Measurements from ENCODE around the gene IKBKG. TPM values are rescaled to one million over a fixed set of nuclear protein-coding genes. Genes with fewer than 3 reads are reported as not detected.

IKBKG gene
- total and polyA plus RNA-seq, 2 of the 4 experiments (the other 2 are of a cell fraction), result 16.5 to 38.2 TPM

DNA sequence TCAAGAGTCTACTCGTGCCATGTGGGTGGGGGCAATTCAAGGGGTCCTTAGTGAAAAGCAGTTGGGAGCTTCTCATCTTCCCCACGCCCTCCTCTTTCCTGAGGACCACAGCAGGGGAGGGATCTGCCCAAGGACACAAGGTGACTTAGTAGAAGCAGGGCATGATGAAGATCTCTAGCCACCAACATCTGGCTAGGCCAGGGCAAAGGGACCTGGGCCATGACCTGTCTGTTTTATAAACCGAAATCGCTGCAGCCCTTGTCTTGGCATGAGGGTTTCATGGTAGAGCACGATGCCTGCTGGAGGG is 5.9 kb upstream of the IKBKG start:
- H3K79me1 ChIP-seq (ENCODE audit: low read depth in 1 of 2, low read length in 2 of 2), result peaks cover 8 to 58% of the 10 kb centered on the region in 2 experiments; a peak in 3 of 4 replicates

More for the DNA sequence above, 5.9 kb upstream of the IKBKG start:
- no peaks in the 10 kb centered on the region for H3K9me3 ChIP-seq (ENCODE audit: control insufficient read depth, insufficient read depth, low read length)
- ATAC-seq (ENCODE audit: low read depth) (no peak), DNase-seq (peak; percentile 13)
- no peak overlapping the region for H3K4me3 ChIP-seq (ENCODE audit: insufficient read depth, low read depth, low read length)
- H3K9me1 ChIP-seq (ENCODE audit: insufficient read depth, low read length), result peaks cover 19% of the 10 kb centered on the region
- dilution Hi-C loops (cut with HindIII; ENCODE audit: low sequenced_read_pairs, unreplicated experiment), result no loop called here
- no TSS peak for BruUV-seq (replicated peaks)
- peak overlapping the region; percentile 100 for H3K4ac ChIP-seq (ENCODE audit: low read depth, low read length)
- peak overlapping the region; percentile 65 to 97 for H4K8ac ChIP-seq (ENCODE audit: low read depth in 2 of 2, low read length in 2 of 2)
- ChIA-PET CTCF (interaction anchor here (1.6 to 1.7 kb wide), 2 partner anchors 15 to 142 kb away, joined by 3 to 5 read pairs; no protein-coding TSS in a partner anchor), POLR2A (ENCODE audit: unreplicated experiment) (no interaction called here)
- H2AFZ ChIP-seq (replicated peaks; ENCODE audit: low read length, poor library complexity), result peak overlapping the region; percentile 76
- peak overlapping the region; percentile 99 for H2BK20ac ChIP-seq (ENCODE audit: low read depth, low read length)
- H3K56ac ChIP-seq (ENCODE audit: extremely low read depth, insufficient read depth, low read length), result peak overlapping the region; percentile 78
- intact Hi-C loops (cut with micrococcal nuclease), result no loop called here
- H3K9ac ChIP-seq (ENCODE audit: low read depth, low read length), result peak overlapping the region; percentile 56
- peak overlapping the region; percentile 67 for H3K4me2 ChIP-seq (ENCODE audit: low read depth, low read length)
- peak overlapping the region; percentile 99 for H2BK5ac ChIP-seq (ENCODE audit: low read depth, low read length, poor library complexity, severe bottlenecking)
- H2BK15ac ChIP-seq (ENCODE audit: low read depth, low read length), result peak overlapping the region; percentile 96; the same call in 2 of the 3 replicates
- H3K14ac ChIP-seq (replicated peaks; ENCODE audit: low read depth, low read length), result peak overlapping the region; percentile 98
- H3K23ac ChIP-seq (ENCODE audit: low read depth, low read length), result peak overlapping the region; percentile 99
- peak overlapping the region; percentile 97 for H2AK9ac ChIP-seq (replicated peaks; ENCODE audit: low read depth, low read length, poor library complexity)
- H3K18ac ChIP-seq (ENCODE audit: low read depth, low read length), result peak overlapping the region; percentile 99
- H3K27ac ChIP-seq (ENCODE audit: insufficient read depth, low read length), result peak overlapping the region; percentile 99
- peak overlapping the region; percentile 100 for H2BK120ac ChIP-seq (ENCODE audit: low read depth, low read length)
- H4K20me1 ChIP-seq (ENCODE audit: insufficient read depth, low read length), result peaks cover 4% of the 10 kb centered on the region; the same call in 1 of the 2 replicates
- peak overlapping the region; percentile 99 for H2AK5ac ChIP-seq (ENCODE audit: low read depth, low read length)
- in situ Hi-C loops (cut with MboI; ENCODE audit: low sequenced_read_pairs), result loop anchor here (25.0 kb wide), 1 partner anchor 1579 kb away; no protein-coding TSS in a partner anchor
- peak overlapping the region; percentile 100 for H4K5ac ChIP-seq (ENCODE audit: low read depth, low read length)
- no peaks in the 10 kb centered on the region for H3K27me3 ChIP-seq (ENCODE audit: control insufficient read depth, insufficient read depth, low read length)
- peaks cover 23% of the 10 kb centered on the region for H3K4me1 ChIP-seq (ENCODE audit: control insufficient read depth, insufficient read depth, low read length)
- TF ChIP-seq NFE2L2 (IDR thresholded peaks at IDR 0.05; ENCODE audit: low read depth, low read length), result no peak
- no peak for TF ChIP-seq CHD1 (IDR thresholded peaks at IDR 0.05; ENCODE audit: low read depth, low read length)
- no peak for TF ChIP-seq CEBPB (IDR thresholded peaks at IDR 0.05; ENCODE audit: low read depth, low read length)
- TF ChIP-seq, protein P1, sequence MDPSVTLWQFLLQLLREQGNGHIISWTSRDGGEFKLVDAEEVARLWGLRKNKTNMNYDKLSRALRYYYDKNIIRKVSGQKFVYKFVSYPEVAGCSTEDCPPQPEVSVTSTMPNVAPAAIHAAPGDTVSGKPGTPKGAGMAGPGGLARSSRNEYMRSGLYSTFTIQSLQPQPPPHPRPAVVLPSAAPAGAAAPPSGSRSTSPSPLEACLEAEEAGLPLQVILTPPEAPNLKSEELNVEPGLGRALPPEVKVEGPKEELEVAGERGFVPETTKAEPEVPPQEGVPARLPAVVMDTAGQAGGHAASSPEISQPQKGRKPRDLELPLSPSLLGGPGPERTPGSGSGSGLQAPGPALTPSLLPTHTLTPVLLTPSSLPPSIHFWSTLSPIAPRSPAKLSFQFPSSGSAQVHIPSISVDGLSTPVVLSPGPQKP (IDR thresholded peaks at IDR 0.05; ENCODE audit: borderline replicate concordance, low read depth, low read length), result no peak
- no peak for TF ChIP-seq MAZ (IDR thresholded peaks at IDR 0.05; ENCODE audit: borderline replicate concordance, low read depth, low read length)
- TF ChIP-seq SMC3 (IDR thresholded peaks at IDR 0.05; ENCODE audit: low read depth, low read length), result no peak
- TF ChIP-seq MXI1 (IDR thresholded peaks at IDR 0.05; ENCODE audit: borderline replicate concordance, low read depth, low read length), result no peak
- no peak for TF ChIP-seq POLR2A (IDR thresholded peaks at IDR 0.05; ENCODE audit: low read depth, low read length)
- no peak for TF ChIP-seq BHLHE40 (IDR thresholded peaks at IDR 0.05; ENCODE audit: low read depth, low read length)
- TF ChIP-seq, protein P2, sequence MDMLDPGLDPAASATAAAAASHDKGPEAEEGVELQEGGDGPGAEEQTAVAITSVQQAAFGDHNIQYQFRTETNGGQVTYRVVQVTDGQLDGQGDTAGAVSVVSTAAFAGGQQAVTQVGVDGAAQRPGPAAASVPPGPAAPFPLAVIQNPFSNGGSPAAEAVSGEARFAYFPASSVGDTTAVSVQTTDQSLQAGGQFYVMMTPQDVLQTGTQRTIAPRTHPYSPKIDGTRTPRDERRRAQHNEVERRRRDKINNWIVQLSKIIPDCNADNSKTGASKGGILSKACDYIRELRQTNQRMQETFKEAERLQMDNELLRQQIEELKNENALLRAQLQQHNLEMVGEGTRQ (IDR thresholded peaks at IDR 0.05; ENCODE audit: low read depth, low read length), result no peak
- no CpG with 5 or more reads among the region's 5 CpGs for WGBS, 2 experiments (ENCODE audit: extremely low coverage in 2 of 2, insufficient read length in 1 of 2)
- peaks cover 40% of the 10 kb centered on the region for H3K36me3 ChIP-seq (ENCODE audit: control insufficient read depth, insufficient read depth, low read length)
- peak overlapping the region; percentile 99 for H4K91ac ChIP-seq (ENCODE audit: insufficient read depth, low read depth, low read length)
